DMS79 treated with DMSO at 0.1 percent for 48 hours (cell line): Measurements from ENCODE around the gene ADCY3.
"Not testable (repeated sequence)": the region's sequence is repeated elsewhere in the genome, so short reads cannot be mapped to it uniquely, and the experiment has no call there.

Experiments
- DNase-seq: peaks from one replicate; lab custom pipeline; 2025; lab: John Stamatoyannopoulos, UW

Gene ADCY3

GRCh38 chr2:24844023-24844685 lies 75.9 kb downstream of the ADCY3 start:
- no peak for DNase-seq

- no peak for DNase-seq
These were observed 76.6 kb downstream of the ADCY3 start for GRCh38 chr2:24843330-24843860.

- DNase-seq = no peak
These were observed 77.7 kb downstream of the ADCY3 start for GRCh38 chr2:24842081-24843050.

GRCh38 chr2:24840962-24841945 lies 78.8 kb downstream of the ADCY3 start:
- no peak for DNase-seq

- no peak for DNase-seq
These were observed 79.7 kb downstream of the ADCY3 start for GRCh38 chr2:24840164-24840869.

GRCh38 chr2:24839729-24840128 lies 80.3 kb downstream of the ADCY3 start:
- DNase-seq = no peak

- no peak for DNase-seq
These were observed 81.5 kb downstream of the ADCY3 start for GRCh38 chr2:24838541-24838940.

GRCh38 chr2:24837996-24838513 lies 82.0 kb downstream of the ADCY3 start:
- no peak for DNase-seq

GRCh38 chr2:24836706-24837105 lies 83.3 kb downstream of the ADCY3 start:
- no peak for DNase-seq

GRCh38 chr2:24836206-24836605 lies 83.8 kb downstream of the ADCY3 start:
- no peak for DNase-seq

GRCh38 chr2:24835411-24835810 lies 84.6 kb downstream of the ADCY3 start:
- DNase-seq = not testable (repeated sequence)

- DNase-seq = no peak
These were observed 85.2 kb downstream of the ADCY3 start for GRCh38 chr2:24834733-24835395.

GRCh38 chr2:24833821-24834732 lies 86.0 kb downstream of the ADCY3 start:
- no peak for DNase-seq

GRCh38 chr2:24832931-24833701 lies 86.9 kb downstream of the ADCY3 start:
- DNase-seq = no peak

GRCh38 chr2:24832521-24832920 lies 87.5 kb downstream of the ADCY3 start:
- no peak for DNase-seq

- no peak for DNase-seq
These were observed 88.0 kb downstream of the ADCY3 start for GRCh38 chr2:24832073-24832461.

- no peak for DNase-seq
These were observed 88.6 kb downstream of the ADCY3 start for GRCh38 chr2:24831221-24832072.
